HEK293 (cell line): ENCODE measurements around the gene PRKAG2.

Source experiments
- CTCF ChIA-PET: fragments of 350-600 bp; formaldehyde crosslinking; extraction: SDS; loops from one replicate; lab custom pipeline; 2021; ENCODE audit warnings: antibody characterized with exemption; lab: Yijun Ruan, JAX
- POLR2A ChIA-PET: fragments of 300-600 bp; formaldehyde crosslinking; extraction: SDS; loops from one replicate; lab custom pipeline; 2020; ENCODE audit warnings: antibody characterized with exemption, inconsistent platforms; lab: Yijun Ruan, JAX
- H3K27ac ChIP-seq: fragments of 200-500 bp; sonication (Bioruptor generic); 2 replicates; pipeline ENCODE4 v1.5.1; 2014; ENCODE audit warnings: low read depth, low read length, control low read depth, inconsistent platforms; ENCODE audit errors: extremely low read depth
- H3K36me3 ChIP-seq, 2 experiments: fragments of 200-500 bp in 1 of 2; sonication (Bioruptor generic) in 1 of 2; 1 replicate in 1 of 2; 2 replicates in 1 of 2; pipeline ENCODE4 v1.5.1; 2014 to 2017; ENCODE audit warnings: inconsistent platforms in 2 of 2, low read length in 2 of 2; ENCODE audit not compliant: control insufficient read depth in 2 of 2, insufficient read depth in 1 of 2
- H3K4me1 ChIP-seq: fragments of 200-500 bp; sonication (Bioruptor generic); 2 replicates; pipeline ENCODE4 v1.5.1; 2014; ENCODE audit warnings: mild to moderate bottlenecking, low read length, inconsistent platforms; ENCODE audit not compliant: control insufficient read depth, insufficient read depth
- H3K4me3 ChIP-seq: 2 replicates; pipeline ENCODE4 v1.5.1; 2011; ENCODE audit warnings: low read depth, mild to moderate bottlenecking, control low read depth, low read length, moderate library complexity
- H3K9me3 ChIP-seq: fragments of 200-500 bp; sonication (Bioruptor generic); 2 replicates; pipeline ENCODE4 v1.5.1; 2014; ENCODE audit warnings: low read depth, low read length, inconsistent platforms; ENCODE audit not compliant: control insufficient read depth, insufficient read depth
- ELK4 ChIP-seq: IDR thresholded peaks from 2 replicates; pipeline ENCODE4 v1.6.1; 2011; ENCODE audit warnings: mild to moderate bottlenecking, low read depth, low read length, borderline replicate concordance
- FEZF1 ChIP-seq: fragments of 450-650 bp; formaldehyde crosslinking; IDR thresholded peaks from 2 replicates; pipeline ENCODE4 v1.5.1; 2016; ENCODE audit warnings: missing biosample characterization, missing genetic modification characterization
- GLI2 ChIP-seq: fragments of 450-650 bp; formaldehyde crosslinking; IDR thresholded peaks from 2 replicates; pipeline ENCODE4; 2017; ENCODE audit warnings: missing biosample characterization, missing genetic modification characterization, low read depth, borderline replicate concordance
- HOXC10 ChIP-seq: sonication (generic); formaldehyde crosslinking; IDR thresholded peaks from 2 replicates; pipeline ENCODE4 v1.8.1; 2023; ENCODE audit warnings: mild to moderate bottlenecking, missing genetic modification reagents
- KLF1 ChIP-seq: fragments of 450-650 bp; formaldehyde crosslinking; IDR thresholded peaks from 2 replicates; pipeline ENCODE4 v1.5.1; 2016; ENCODE audit warnings: missing biosample characterization, missing genetic modification characterization
- KLF8 ChIP-seq: fragments of 450-650 bp; formaldehyde crosslinking; IDR thresholded peaks from 2 replicates; pipeline ENCODE4 v1.5.1; 2016; ENCODE audit warnings: missing biosample characterization, missing genetic modification characterization
- ZBTB17 ChIP-seq: fragments of 450-650 bp; formaldehyde crosslinking; IDR thresholded peaks from 2 replicates; pipeline ENCODE4 v1.5.1; 2016; ENCODE audit warnings: missing biosample characterization, missing genetic modification characterization
- ZBTB44 ChIP-seq: fragments of 450-650 bp; IDR thresholded peaks from 2 replicates; pipeline ENCODE4 v1.5.1; 2018; ENCODE audit warnings: missing biosample characterization, mild to moderate bottlenecking, missing genetic modification characterization
- ZIC2 ChIP-seq: fragments of 450-650 bp; formaldehyde crosslinking; IDR thresholded peaks from 2 replicates; pipeline ENCODE4 v1.5.1; 2016; ENCODE audit warnings: missing biosample characterization, missing genetic modification characterization
- ZNF121 ChIP-seq: fragments of 450-650 bp; formaldehyde crosslinking; IDR thresholded peaks from 2 replicates; pipeline ENCODE4 v1.5.1; 2016; ENCODE audit warnings: missing biosample characterization, missing genetic modification characterization
- ZNF138 ChIP-seq: fragments of 450-650 bp; formaldehyde crosslinking; IDR thresholded peaks from 2 replicates; pipeline ENCODE4 v1.5.1; 2016; ENCODE audit warnings: missing biosample characterization, missing genetic modification characterization, borderline replicate concordance
- ZNF155 ChIP-seq: fragments of 450-650 bp; formaldehyde crosslinking; IDR thresholded peaks from 2 replicates; pipeline ENCODE4 v1.5.1; 2016; ENCODE audit warnings: missing biosample characterization, missing genetic modification characterization
- ZNF19 ChIP-seq: fragments of 450-650 bp; formaldehyde crosslinking; IDR thresholded peaks from 2 replicates; pipeline ENCODE4; 2016; ENCODE audit warnings: missing biosample characterization, missing genetic modification characterization, low read depth
- ZNF324 ChIP-seq: fragments of 450-650 bp; formaldehyde crosslinking; IDR thresholded peaks from 2 replicates; pipeline ENCODE4 v1.5.1; 2016; ENCODE audit warnings: missing biosample characterization, missing genetic modification characterization
- ZNF37A ChIP-seq: fragments of 450-650 bp; IDR thresholded peaks from 2 replicates; pipeline ENCODE4 v1.5.1; 2018; ENCODE audit warnings: missing biosample characterization, missing genetic modification characterization
- ZNF521 ChIP-seq: fragments of 450-650 bp; formaldehyde crosslinking; IDR thresholded peaks from 2 replicates; pipeline ENCODE4 v1.5.1; 2017; ENCODE audit warnings: missing biosample characterization, mild to moderate bottlenecking, missing genetic modification characterization
- ZNF529 ChIP-seq: fragments of 450-650 bp; formaldehyde crosslinking; IDR thresholded peaks from 2 replicates; pipeline ENCODE4 v1.5.1; 2017; ENCODE audit warnings: missing genetic modification characterization, missing biosample characterization; ENCODE audit not compliant: insufficient replicate concordance
- ZNF629 ChIP-seq: fragments of 450-650 bp; formaldehyde crosslinking; IDR thresholded peaks from 2 replicates; pipeline ENCODE4 v1.5.1; 2017; ENCODE audit warnings: missing biosample characterization, missing genetic modification characterization
- ZNF843 ChIP-seq: fragments of 450-650 bp; formaldehyde crosslinking; IDR thresholded peaks from 2 replicates; pipeline ENCODE4 v1.5.1; 2016; ENCODE audit warnings: missing biosample characterization, missing genetic modification characterization

Gene PRKAG2

DNA sequence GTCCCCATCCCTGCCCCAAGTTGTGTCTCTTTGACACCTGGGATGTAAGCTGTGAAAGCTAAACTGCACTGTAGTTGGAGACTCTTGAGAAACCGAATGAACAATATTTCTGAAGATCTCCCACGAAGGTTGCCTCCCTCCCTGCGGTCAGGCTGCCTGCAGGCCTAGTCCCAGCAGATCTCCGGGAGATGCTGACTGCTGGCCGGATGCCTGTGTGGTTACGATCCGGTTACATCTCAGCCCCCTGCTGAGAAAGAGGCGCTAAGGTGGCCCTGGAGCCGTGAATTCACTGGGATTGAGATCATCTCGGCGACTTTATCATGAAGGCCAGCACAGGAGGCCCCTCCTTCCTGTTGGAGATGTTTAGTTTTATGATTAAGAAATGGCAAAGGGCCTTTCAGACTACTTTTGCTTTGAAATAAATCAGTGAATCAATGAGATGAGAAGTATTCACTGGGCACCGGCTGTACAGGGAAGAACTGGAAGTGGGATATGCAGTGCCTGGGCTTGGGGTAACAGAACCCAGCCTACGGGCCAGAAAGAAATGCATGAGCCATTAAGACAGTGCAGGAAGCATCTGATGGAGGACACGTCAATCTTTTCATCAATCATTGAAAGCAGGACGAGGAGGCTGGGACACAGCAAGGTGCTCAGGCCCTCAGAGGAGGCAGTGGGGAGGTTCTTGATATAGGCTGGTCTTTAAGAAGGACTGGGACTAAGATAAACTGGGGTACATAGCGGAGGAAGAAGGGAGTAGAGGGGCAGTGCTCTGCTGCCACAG lies 177.6 kb downstream of the PRKAG2 start (continued):
- no peak for TF ChIP-seq ZNF521 (tag by site-specific recombination)
- peak; percentile 50; the same call in 1 of the 2 replicates for TF ChIP-seq KLF8 (tag by site-specific recombination)
- no peak for TF ChIP-seq ZNF19 (tag by site-specific recombination)
- peak; percentile 62 for TF ChIP-seq ZBTB17 (tag by site-specific recombination)
- 0 out of 2 replicates have a peak, but pooled peaks have one; percentile 27 for TF ChIP-seq FEZF1 (tag by site-specific recombination)
- TF ChIP-seq ZNF324 (tag by site-specific recombination), result peak; percentile 56; the same call in 1 of the 2 replicates
- TF ChIP-seq KLF1 (tag by site-specific recombination), result 0 out of 2 replicates have a peak, but pooled peaks have one; percentile 10
- no peak for TF ChIP-seq GLI2 (tag by site-specific recombination)
- TF ChIP-seq ZNF37A, result no peak
- TF ChIP-seq ZNF629 (tag by site-specific recombination), result peak; percentile 50

GRCh38 chr7:151697942-151698341 lies 179.0 kb downstream of the PRKAG2 start:
- POLR2A ChIA-PET, result no interaction called here
- no peaks in the 10 kb centered on the region for H3K9me3 ChIP-seq
- CTCF ChIA-PET, result interaction anchor here (0.6 to 2.1 kb wide), 5 partner anchors 37 to 146 kb away, joined by 3 to 12 read pairs (median 3); no protein-coding TSS in a partner anchor
- no peaks in the 10 kb centered on the region for H3K36me3 ChIP-seq
- no peak overlapping the region for H3K27ac ChIP-seq
- H3K4me3 ChIP-seq, result no peak overlapping the region
- no peak for TF ChIP-seq ZNF155 (tag by site-specific recombination)
- TF ChIP-seq ZIC2 (tag by site-specific recombination), result 0 out of 2 replicates have a peak, but pooled peaks have one; percentile 5
- TF ChIP-seq ZNF843 (tag by site-specific recombination), result no peak
- no peak for TF ChIP-seq ZBTB44 (tag by site-specific recombination)
- TF ChIP-seq ZNF529 (tag by site-specific recombination), result no peak
- no peak for TF ChIP-seq ZNF121 (tag by site-specific recombination)
- no peak for TF ChIP-seq ZNF138 (tag by site-specific recombination)
- no peak for TF ChIP-seq ZNF37A
- TF ChIP-seq, all 188 proteins: peak for 1
- H3K4me1 ChIP-seq, result peaks cover 6% of the 10 kb centered on the region; the same call in 1 of the 2 replicates

GRCh38 chr7:151697515-151697895 lies 179.4 kb downstream of the PRKAG2 start:
- H3K9me3 ChIP-seq, result no peaks in the 10 kb centered on the region
- TF ChIP-seq ELK4 (no peak), KLF8 (tag by site-specific recombination) (no peak), HOXC10 (CRISPR knock-in tag) (no peak)
- TF ChIP-seq, all 188 proteins: peak for 0
- Histone ChIP-seq H3K4me1 (peaks cover 6% of the 10 kb centered on the region; the same call in 1 of the 2 replicates), H3K27ac (no peak overlapping the region), H3K36me3 (no peaks in the 10 kb centered on the region), H3K4me3 (no peak overlapping the region)
- CTCF ChIA-PET, result interaction anchor here (0.7 to 2.1 kb wide), 5 partner anchors 32 to 63 kb away, joined by 3 to 12 read pairs (median 3); no protein-coding TSS in a partner anchor
- POLR2A ChIA-PET, result no interaction called here
